Measurements from ENCODE around the gene PRRC2B.

PRRC2B gene

GRCh38 chr9:131473891-131474290 lies 80.0 kb downstream of the PRRC2B start:
- no peak for DNase-seq

GRCh38 chr9:131474711-131475110 lies 80.8 kb downstream of the PRRC2B start:
- no peak for DNase-seq

GRCh38 chr9:131475111-131475955 lies 81.4 kb downstream of the PRRC2B start:
- DNase-seq, result no peak

GRCh38 chr9:131475956-131476776 lies 82.3 kb downstream of the PRRC2B start:
- DNase-seq, result no peak

- DNase-seq, result no peak
Measured at GRCh38 chr9:131476777-131477345, 83.0 kb downstream of the PRRC2B start.

- no peak for DNase-seq
Measured at GRCh38 chr9:131477367-131477766, 83.5 kb downstream of the PRRC2B start.

GRCh38 chr9:131477816-131478419 lies 84.0 kb downstream of the PRRC2B start:
- no peak for DNase-seq

- DNase-seq, result peak; percentile 39
Measured at GRCh38 chr9:131478421-131478868, 84.6 kb downstream of the PRRC2B start.

- no peak for DNase-seq
Measured at GRCh38 chr9:131478911-131479310, 85.0 kb downstream of the PRRC2B start.

- DNase-seq, result no peak
Measured at GRCh38 chr9:131480258-131480657, 86.4 kb downstream of the PRRC2B start.

- DNase-seq, result no peak
Measured at GRCh38 chr9:131481441-131482342, 87.8 kb downstream of the PRRC2B start.

- DNase-seq, result no peak
Measured at GRCh38 chr9:131482343-131483006, 88.6 kb downstream of the PRRC2B start.

GRCh38 chr9:131483319-131484050 lies 89.6 kb downstream of the PRRC2B start:
- DNase-seq, result no peak

- DNase-seq, result no peak
Measured at GRCh38 chr9:131484051-131484445, 90.2 kb downstream of the PRRC2B start.

GRCh38 chr9:131484560-131485185 lies 90.8 kb downstream of the PRRC2B start:
- no peak for DNase-seq

- no peak for DNase-seq
Measured at GRCh38 chr9:131485206-131485605, 91.3 kb downstream of the PRRC2B start.

GRCh38 chr9:131485728-131486422 lies 92.0 kb downstream of the PRRC2B start:
- DNase-seq, result no peak

GRCh38 chr9:131487001-131487400 lies 93.1 kb downstream of the PRRC2B start:
- DNase-seq, result no peak

- peak; percentile 24 for DNase-seq
Measured at GRCh38 chr9:131487621-131488031, 93.7 kb downstream of the PRRC2B start.

All from fibroblast of skin of scalp (primary cell).